GM21825 (cell line): ENCODE measurements around the gene ZRANB3.
"Not testable (repeated sequence)": the region's sequence is repeated elsewhere in the genome, so short reads cannot be mapped to it uniquely, and the experiment has no call there.

Experiments
- ATAC-seq: cut with Tn5 transposase; IDR thresholded peaks from one replicate; pipeline ENCODE4 v1.9.1; 2021; ENCODE audit warnings: mild to moderate bottlenecking, moderate library complexity; ENCODE audit not compliant: unreplicated experiment

ZRANB3 gene

GRCh38 chr2:135091681-135092080 lies 439.3 kb downstream of the ZRANB3 start:
- no peak for ATAC-seq

GRCh38 chr2:135089597-135089996 lies 441.4 kb downstream of the ZRANB3 start:
- ATAC-seq: not testable (repeated sequence)
